HL-60 (cell line): ENCODE results near the gene NMUR2.

Experiments
- DNase-seq, 2 experiments: peaks; one replicate each; pipeline ENCODE4 v3.0.0-alpha.2; 2010 to 2020; ENCODE audit warnings: low read depth in 1 of 2, low spot score in 1 of 2
- H3K27ac ChIP-seq: fragments of 250-450 bp; sonication (Bioruptor Pico); replicated peaks from 2 replicates; pipeline ENCODE4 v1.5.1; 2020; ENCODE audit warnings: mild to moderate bottlenecking, moderate library complexity
- H3K27me3 ChIP-seq: fragments of 250-450 bp; sonication (Bioruptor Pico); 2 replicates; pipeline ENCODE4 v1.5.1; 2021; ENCODE audit warnings: mild to moderate bottlenecking, moderate library complexity; ENCODE audit not compliant: insufficient read depth, poor library complexity, severe bottlenecking
- H3K4me3 ChIP-seq: replicated peaks from 2 replicates; pipeline ENCODE4 v1.5.1; 2011; ENCODE audit warnings: mild to moderate bottlenecking, control low read depth, low read length; ENCODE audit not compliant: insufficient read depth
- GABPA ChIP-seq: IDR thresholded peaks from 2 replicates; pipeline ENCODE4 v1.6.1; 2012; ENCODE audit warnings: low read depth
- POLR2AphosphoS5 ChIP-seq: IDR thresholded peaks from 2 replicates; pipeline ENCODE4 v1.6.1; 2012; ENCODE audit warnings: low read depth
- SPI1 ChIP-seq: IDR thresholded peaks from 2 replicates; pipeline ENCODE4 v1.6.1; 2012; ENCODE audit warnings: low read depth, mild to moderate bottlenecking, borderline replicate concordance
- TF ChIP-seq, protein P1 (sequence below): IDR thresholded peaks from one replicate; pipeline ENCODE4 v1.5.1; 2011; ENCODE audit warnings: low read length, control low read depth, inconsistent platforms; ENCODE audit not compliant: insufficient read depth
- TF ChIP-seq, protein P2 (sequence below): IDR thresholded peaks from 2 replicates; pipeline ENCODE4 v1.6.1; 2012; ENCODE audit warnings: low read depth; ENCODE audit not compliant: insufficient replicate concordance

NMUR2 gene

GRCh38 chr5:152364172-152364571, 40.9 kb downstream of the NMUR2 start:
- Histone ChIP-seq H3K27ac (no peak overlapping the region), H3K4me3 (no peak overlapping the region), H3K27me3 (no peaks in the 10 kb centered on the region)
- TF ChIP-seq, protein P1, sequence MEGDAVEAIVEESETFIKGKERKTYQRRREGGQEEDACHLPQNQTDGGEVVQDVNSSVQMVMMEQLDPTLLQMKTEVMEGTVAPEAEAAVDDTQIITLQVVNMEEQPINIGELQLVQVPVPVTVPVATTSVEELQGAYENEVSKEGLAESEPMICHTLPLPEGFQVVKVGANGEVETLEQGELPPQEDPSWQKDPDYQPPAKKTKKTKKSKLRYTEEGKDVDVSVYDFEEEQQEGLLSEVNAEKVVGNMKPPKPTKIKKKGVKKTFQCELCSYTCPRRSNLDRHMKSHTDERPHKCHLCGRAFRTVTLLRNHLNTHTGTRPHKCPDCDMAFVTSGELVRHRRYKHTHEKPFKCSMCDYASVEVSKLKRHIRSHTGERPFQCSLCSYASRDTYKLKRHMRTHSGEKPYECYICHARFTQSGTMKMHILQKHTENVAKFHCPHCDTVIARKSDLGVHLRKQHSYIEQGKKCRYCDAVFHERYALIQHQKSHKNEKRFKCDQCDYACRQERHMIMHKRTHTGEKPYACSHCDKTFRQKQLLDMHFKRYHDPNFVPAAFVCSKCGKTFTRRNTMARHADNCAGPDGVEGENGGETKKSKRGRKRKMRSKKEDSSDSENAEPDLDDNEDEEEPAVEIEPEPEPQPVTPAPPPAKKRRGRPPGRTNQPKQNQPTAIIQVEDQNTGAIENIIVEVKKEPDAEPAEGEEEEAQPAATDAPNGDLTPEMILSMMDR = no peak
- no peak for TF ChIP-seq GABPA
- no peak for TF ChIP-seq POLR2AphosphoS5
- TF ChIP-seq SPI1 = no peak
- TF ChIP-seq, protein P2, sequence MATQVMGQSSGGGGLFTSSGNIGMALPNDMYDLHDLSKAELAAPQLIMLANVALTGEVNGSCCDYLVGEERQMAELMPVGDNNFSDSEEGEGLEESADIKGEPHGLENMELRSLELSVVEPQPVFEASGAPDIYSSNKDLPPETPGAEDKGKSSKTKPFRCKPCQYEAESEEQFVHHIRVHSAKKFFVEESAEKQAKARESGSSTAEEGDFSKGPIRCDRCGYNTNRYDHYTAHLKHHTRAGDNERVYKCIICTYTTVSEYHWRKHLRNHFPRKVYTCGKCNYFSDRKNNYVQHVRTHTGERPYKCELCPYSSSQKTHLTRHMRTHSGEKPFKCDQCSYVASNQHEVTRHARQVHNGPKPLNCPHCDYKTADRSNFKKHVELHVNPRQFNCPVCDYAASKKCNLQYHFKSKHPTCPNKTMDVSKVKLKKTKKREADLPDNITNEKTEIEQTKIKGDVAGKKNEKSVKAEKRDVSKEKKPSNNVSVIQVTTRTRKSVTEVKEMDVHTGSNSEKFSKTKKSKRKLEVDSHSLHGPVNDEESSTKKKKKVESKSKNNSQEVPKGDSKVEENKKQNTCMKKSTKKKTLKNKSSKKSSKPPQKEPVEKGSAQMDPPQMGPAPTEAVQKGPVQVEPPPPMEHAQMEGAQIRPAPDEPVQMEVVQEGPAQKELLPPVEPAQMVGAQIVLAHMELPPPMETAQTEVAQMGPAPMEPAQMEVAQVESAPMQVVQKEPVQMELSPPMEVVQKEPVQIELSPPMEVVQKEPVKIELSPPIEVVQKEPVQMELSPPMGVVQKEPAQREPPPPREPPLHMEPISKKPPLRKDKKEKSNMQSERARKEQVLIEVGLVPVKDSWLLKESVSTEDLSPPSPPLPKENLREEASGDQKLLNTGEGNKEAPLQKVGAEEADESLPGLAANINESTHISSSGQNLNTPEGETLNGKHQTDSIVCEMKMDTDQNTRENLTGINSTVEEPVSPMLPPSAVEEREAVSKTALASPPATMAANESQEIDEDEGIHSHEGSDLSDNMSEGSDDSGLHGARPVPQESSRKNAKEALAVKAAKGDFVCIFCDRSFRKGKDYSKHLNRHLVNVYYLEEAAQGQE = no peak
- no peak for DNase-seq

DNA sequence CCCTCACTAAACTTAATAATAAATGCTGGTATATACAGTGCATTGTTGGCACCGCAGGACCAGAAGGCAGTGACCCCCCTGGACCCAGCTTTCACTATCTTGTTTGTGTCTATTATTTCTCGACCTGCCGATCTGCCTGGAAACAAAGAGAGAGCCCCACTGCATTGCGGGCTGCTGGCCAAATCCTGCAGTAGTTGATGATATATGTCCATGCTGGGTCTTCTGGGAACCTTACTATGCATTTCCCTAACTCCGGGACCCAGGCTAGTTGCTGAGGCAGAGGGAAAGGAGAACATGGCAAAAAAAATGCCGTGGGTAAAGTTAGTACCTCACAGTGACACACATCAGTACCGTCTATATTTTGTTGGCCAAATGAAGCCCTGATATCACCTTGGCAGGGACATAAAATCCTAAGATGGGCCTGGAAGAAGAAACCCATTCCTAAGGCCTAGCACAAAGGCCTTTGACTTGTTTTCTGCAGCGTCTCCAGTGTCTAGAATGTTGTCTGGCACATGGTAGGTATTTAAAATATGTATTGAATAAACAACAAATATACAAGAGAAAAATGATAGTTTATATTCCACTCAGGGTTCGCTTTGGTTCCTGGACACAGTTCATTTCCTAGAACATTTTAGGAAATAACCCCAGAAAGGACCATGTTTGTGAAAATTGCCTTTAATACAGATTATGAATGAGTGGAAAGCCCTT, 46.1 kb downstream of the NMUR2 start:
- Histone ChIP-seq H3K27ac (no peak overlapping the region), H3K4me3 (no peak overlapping the region), H3K27me3 (peaks cover 5% of the 10 kb centered on the region)
- no peak for TF ChIP-seq GABPA
- TF ChIP-seq, protein P1 = no peak
- no peak for TF ChIP-seq POLR2AphosphoS5
- DNase-seq = no peak

DNA sequence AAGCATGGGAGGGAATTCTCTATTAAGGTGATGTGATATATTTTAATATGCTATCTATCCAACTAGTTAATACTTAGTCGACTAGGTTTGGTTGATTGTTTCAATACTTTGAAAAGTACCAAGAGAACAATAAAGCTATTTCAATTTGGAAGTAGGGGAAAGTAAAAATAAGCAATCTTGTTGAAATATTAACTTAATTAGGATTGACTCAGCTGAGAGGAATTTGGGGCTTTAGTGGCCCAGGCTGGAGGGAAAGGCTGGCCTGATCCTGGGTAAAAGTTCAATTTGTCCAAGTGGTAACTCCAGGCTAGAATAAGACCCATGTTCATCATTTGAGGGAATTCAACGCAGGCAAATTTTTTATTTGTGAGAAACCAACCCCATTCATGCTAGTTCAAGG, 48.6 kb downstream of the NMUR2 start:
- H3K27me3 ChIP-seq = peaks cover 6% of the 10 kb centered on the region
- TF ChIP-seq, protein P2 = no peak
- TF ChIP-seq SPI1 (no peak), GABPA (no peak), POLR2AphosphoS5 (no peak)
- TF ChIP-seq, protein P1 = no peak

GRCh38 chr5:152355061-152355460, 50.0 kb downstream of the NMUR2 start:
- TF ChIP-seq GABPA = no peak
- TF ChIP-seq POLR2AphosphoS5 = no peak
- TF ChIP-seq, protein P2 = no peak
- TF ChIP-seq, protein P1 = no peak
- no peak for TF ChIP-seq SPI1
- no peak for DNase-seq
- H3K27me3 ChIP-seq = peaks cover 6% of the 10 kb centered on the region

More for the DNA sequence above, 48.6 kb downstream of the NMUR2 start:
- no peak for DNase-seq
- no peak overlapping the region for H3K27ac ChIP-seq
- H3K4me3 ChIP-seq = no peak overlapping the region

More at GRCh38 chr5:152355061-152355460, 50.0 kb downstream of the NMUR2 start:
- Histone ChIP-seq H3K4me3 (no peak overlapping the region), H3K27ac (no peak overlapping the region)
